Lung (tissue), 12 donors: ENCODE data around the gene HDAC8. TPM values are rescaled to one million over a fixed set of nuclear protein-coding genes. Genes with fewer than 3 reads are reported as not detected.

ENCODE experiments used
- ATAC-seq: fragments of 200-7000 bp; cut with Tn5 transposase; one replicate; pipeline ENCODE4 v1.9.1; 2020; ENCODE audit warnings: moderate number of reproducible peaks; ENCODE audit not compliant: insufficient read depth, low FRiP score
- DNase-seq, 3 donors: peaks; one replicate each; pipeline ENCODE4 v3.0.0-alpha.2; 2013 to 2017
- H3K27ac ChIP-seq, 2 donors: one replicate each; pipeline ENCODE4 v1.5.1; 2013; ENCODE audit warnings: mild to moderate bottlenecking in 2 of 2, moderate library complexity in 2 of 2, control low read depth in 1 of 2, inconsistent platforms in 1 of 2, low read depth in 1 of 2, low read length in 1 of 2
- H3K27me3 ChIP-seq, 3 donors: one replicate each; pipeline ENCODE4 v1.5.1; 2013; ENCODE audit warnings: low read length in 2 of 3; ENCODE audit not compliant: control insufficient read depth in 3 of 3, insufficient read depth in 3 of 3
- H3K36me3 ChIP-seq, 4 donors: one replicate each; pipeline ENCODE4 v1.5.1; 2013; ENCODE audit warnings: low read length in 4 of 4, mild to moderate bottlenecking in 1 of 4, moderate library complexity in 1 of 4; ENCODE audit not compliant: control insufficient read depth in 4 of 4, insufficient read depth in 4 of 4
- H3K4me1 ChIP-seq, 5 donors: one replicate each; pipeline ENCODE4 v1.5.1; 2013; ENCODE audit warnings: low read length in 5 of 5, mild to moderate bottlenecking in 2 of 5, moderate library complexity in 1 of 5; ENCODE audit not compliant: control insufficient read depth in 5 of 5, insufficient read depth in 5 of 5
- H3K4me3 ChIP-seq: one replicate; pipeline ENCODE4 v1.5.1; 2013; ENCODE audit warnings: mild to moderate bottlenecking, control low read depth, moderate library complexity
- H3K9ac ChIP-seq, 2 donors: one replicate each; pipeline ENCODE4 v1.5.1; 2013; ENCODE audit warnings: low read length in 2 of 2, control low read depth in 1 of 2; ENCODE audit not compliant: insufficient read depth in 1 of 2
- H3K9me3 ChIP-seq, 4 donors: one replicate each; pipeline ENCODE4 v1.5.1; 2013; ENCODE audit warnings: low read length in 3 of 4, mild to moderate bottlenecking in 1 of 4, moderate library complexity in 1 of 4; ENCODE audit not compliant: control insufficient read depth in 4 of 4, insufficient read depth in 3 of 4
- WGBS, 2 donors: extraction: QIAGEN DNeasy Blood & Tissue Kit; methylation state at CpG; one replicate each; pipeline ENCODE4 v1.1.7; 2013; 5-methylcytosine and 5-hydroxymethylcytosine counted together
- polyA plus RNA-seq, 2 donors: library from polyadenylated mRNA; stranded (reverse); fragments of 200-250 nt; gene quantifications; one replicate each; pipeline ENCODE4 v1.2.1, GENCODE V29; 2013
- total RNA-seq, 2 donors: library from RNA; depleted of rRNA in 1 of 2; stranded (reverse); fragments of >200 nt in 1 of 2; gene quantifications; one replicate each; pipeline ENCODE4 v1.2.1, GENCODE V29; 2014 to 2021
- TF ChIP-seq, protein P1 (sequence below): IDR thresholded peaks from 2 replicates; pipeline ENCODE4 v1.5.1; 2012; ENCODE audit warnings: mild to moderate bottlenecking; ENCODE audit errors: control extremely low read depth, extremely low read depth
- donor health status: control.
- donor health status: control.
- donor health status: Bipolar disorder and iron deficiency.
- donor health status: healthy.
- donor health status: DM: yes; HTN: yes; CAD: no.

HDAC8 gene
- total and polyA plus RNA-seq, 4 donors: 17.4 to 60.6 (median 38.5) TPM

DNA sequence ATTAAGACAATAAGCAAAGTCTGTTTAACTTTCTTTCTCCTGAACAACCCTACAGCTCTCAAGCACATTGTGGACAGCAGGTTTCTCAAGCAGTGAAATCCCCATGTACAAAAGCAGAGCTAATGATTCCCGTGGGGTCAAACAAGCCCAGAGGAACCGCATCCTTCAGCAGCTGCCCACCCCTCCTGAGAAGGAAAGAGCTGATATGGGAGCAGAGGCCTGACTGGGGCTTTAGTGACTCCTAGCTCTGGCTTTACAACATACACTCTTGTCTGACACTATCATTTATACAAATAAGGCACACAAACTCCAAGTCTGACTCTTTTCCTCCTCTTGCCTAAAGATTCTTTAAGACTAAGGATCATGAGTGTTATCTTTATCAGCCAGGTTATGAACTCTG lies 32.8 kb downstream of the HDAC8 start:
- TF ChIP-seq, protein P1, sequence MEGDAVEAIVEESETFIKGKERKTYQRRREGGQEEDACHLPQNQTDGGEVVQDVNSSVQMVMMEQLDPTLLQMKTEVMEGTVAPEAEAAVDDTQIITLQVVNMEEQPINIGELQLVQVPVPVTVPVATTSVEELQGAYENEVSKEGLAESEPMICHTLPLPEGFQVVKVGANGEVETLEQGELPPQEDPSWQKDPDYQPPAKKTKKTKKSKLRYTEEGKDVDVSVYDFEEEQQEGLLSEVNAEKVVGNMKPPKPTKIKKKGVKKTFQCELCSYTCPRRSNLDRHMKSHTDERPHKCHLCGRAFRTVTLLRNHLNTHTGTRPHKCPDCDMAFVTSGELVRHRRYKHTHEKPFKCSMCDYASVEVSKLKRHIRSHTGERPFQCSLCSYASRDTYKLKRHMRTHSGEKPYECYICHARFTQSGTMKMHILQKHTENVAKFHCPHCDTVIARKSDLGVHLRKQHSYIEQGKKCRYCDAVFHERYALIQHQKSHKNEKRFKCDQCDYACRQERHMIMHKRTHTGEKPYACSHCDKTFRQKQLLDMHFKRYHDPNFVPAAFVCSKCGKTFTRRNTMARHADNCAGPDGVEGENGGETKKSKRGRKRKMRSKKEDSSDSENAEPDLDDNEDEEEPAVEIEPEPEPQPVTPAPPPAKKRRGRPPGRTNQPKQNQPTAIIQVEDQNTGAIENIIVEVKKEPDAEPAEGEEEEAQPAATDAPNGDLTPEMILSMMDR: no peak
- Histone ChIP-seq H3K27me3 (peaks cover 0 to 11% (median 7%) of the 10 kb centered on the region in 3 donors), H3K4me3 (no peak overlapping the region), H3K36me3 (peaks cover 0 to 2% (median 0%) of the 10 kb centered on the region in 4 donors), H3K9me3 (no peaks in the 10 kb centered on the region), H3K4me1 (no peaks in the 10 kb centered on the region), H3K9ac (peak overlapping the region in 1 of 2 donors; percentile 28), H3K27ac (no peak overlapping the region)
- WGBS, 2 donors: 67 to 95% methylated on average over 2 of the region's 2 CpGs
- ATAC-seq: no peak
- peak in 1 of 3 donors; percentile 3 for DNase-seq

DNA sequence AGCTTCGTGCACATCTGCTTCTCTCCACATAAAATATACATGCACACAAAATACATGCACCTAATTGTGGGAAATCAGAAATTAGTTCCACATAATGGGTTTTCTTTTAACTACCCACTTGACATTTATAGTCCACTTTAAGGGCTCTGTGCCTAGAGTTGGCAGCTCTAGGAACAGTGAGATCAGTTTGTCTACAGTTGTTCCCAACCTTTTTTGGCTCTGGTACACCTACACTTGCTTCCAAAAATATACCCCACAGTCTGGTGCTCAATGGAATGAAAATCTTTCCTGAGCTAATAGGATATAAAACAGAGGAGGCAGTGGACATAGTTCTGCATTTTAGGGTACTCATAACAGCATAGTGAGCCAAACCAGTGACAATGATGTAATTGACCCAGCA lies 36.1 kb downstream of the HDAC8 start:
- H3K4me1 ChIP-seq: no peaks in the 10 kb centered on the region
- no peak for ATAC-seq
- no peak overlapping the region for H3K9ac ChIP-seq
- H3K9me3 ChIP-seq: no peaks in the 10 kb centered on the region
- no peak overlapping the region for H3K4me3 ChIP-seq
- TF ChIP-seq, protein P1: no peak
- peak overlapping the region in 1 of 2 donors; percentile 33 for H3K27ac ChIP-seq
- no peak for DNase-seq
- 67 to 87% methylated on average over 1 of the region's 1 CpG for WGBS, 2 donors
- H3K36me3 ChIP-seq: peaks cover 0 to under 1% (median 0%) of the 10 kb centered on the region in 4 donors
- H3K27me3 ChIP-seq: peaks cover 0 to 11% (median 1%) of the 10 kb centered on the region in 3 donors

DNA sequence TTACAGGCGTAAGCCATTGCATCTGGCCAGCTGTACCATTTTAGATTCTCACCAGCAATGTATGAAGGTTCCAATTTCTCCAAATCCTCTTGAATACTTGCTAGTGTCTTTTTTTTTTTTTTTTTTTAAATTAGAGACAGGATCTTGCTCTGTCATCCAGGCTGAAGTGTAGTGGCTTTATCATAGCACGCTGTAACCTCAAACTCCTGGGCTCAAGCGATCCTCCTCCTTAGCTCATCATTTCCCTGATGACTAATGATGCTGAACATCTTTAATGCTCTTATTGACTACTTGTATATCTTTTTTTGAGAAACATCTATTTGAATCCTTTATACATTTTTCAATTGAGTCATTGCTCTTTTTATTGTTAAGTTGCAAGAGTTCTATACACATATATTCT lies 40.3 kb downstream of the HDAC8 start:
- H3K36me3 ChIP-seq: no peaks in the 10 kb centered on the region
- no peak overlapping the region for H3K4me3 ChIP-seq
- no peak for DNase-seq
- 88 to 89% methylated on average over 3 of the region's 3 CpGs for WGBS, 2 donors
- TF ChIP-seq, protein P1: no peak
- no peak overlapping the region for H3K27ac ChIP-seq
- H3K9ac ChIP-seq: no peak overlapping the region
- no peaks in the 10 kb centered on the region for H3K9me3 ChIP-seq
- peaks cover 0 to 2% (median 0%) of the 10 kb centered on the region in 5 donors for H3K4me1 ChIP-seq
- no peak for ATAC-seq
- peaks cover 0 to 11% (median 5%) of the 10 kb centered on the region in 3 donors for H3K27me3 ChIP-seq
